ENCODE measurements around the gene HOXD11.

The HOXD11 gene

GRCh38 chr2:176085861-176086771 is 21.0 kb upstream of the HOXD11 start:
- Histone ChIP-seq H3K4me2 (ENCODE audit: low read length) (no peak overlapping the region), H3K36me3 (replicated peaks; ENCODE audit: low read depth, low read length) (no peaks in the 10 kb centered on the region), H3K9ac (ENCODE audit: low read length) (no peak overlapping the region), H3K27ac (ENCODE audit: low read length) (no peak overlapping the region), H3K4me3 (ENCODE audit: low read length) (no peak overlapping the region), H2AFZ (ENCODE audit: low read depth, low read length) (no peak overlapping the region), H3K4me1 (ENCODE audit: low read length) (no peaks in the 10 kb centered on the region), H3K79me2 (ENCODE audit: low read length) (no peaks in the 10 kb centered on the region), H3K9me3 (ENCODE audit: insufficient read depth, low read length) (no peaks in the 10 kb centered on the region), H3K27me3 (ENCODE audit: low read depth, low read length) (no peaks in the 10 kb centered on the region; the same call in 1 of the 2 replicates), H4K20me1 (ENCODE audit: insufficient read depth, low read length) (no peaks in the 10 kb centered on the region)
- TF ChIP-seq CTCF (IDR thresholded peaks at IDR 0.05; ENCODE audit: low read depth, low read length) (peak; percentile 52), EZH2phosphoT487 (IDR thresholded peaks at IDR 0.05; ENCODE audit: low read depth) (no peak)

DNA sequence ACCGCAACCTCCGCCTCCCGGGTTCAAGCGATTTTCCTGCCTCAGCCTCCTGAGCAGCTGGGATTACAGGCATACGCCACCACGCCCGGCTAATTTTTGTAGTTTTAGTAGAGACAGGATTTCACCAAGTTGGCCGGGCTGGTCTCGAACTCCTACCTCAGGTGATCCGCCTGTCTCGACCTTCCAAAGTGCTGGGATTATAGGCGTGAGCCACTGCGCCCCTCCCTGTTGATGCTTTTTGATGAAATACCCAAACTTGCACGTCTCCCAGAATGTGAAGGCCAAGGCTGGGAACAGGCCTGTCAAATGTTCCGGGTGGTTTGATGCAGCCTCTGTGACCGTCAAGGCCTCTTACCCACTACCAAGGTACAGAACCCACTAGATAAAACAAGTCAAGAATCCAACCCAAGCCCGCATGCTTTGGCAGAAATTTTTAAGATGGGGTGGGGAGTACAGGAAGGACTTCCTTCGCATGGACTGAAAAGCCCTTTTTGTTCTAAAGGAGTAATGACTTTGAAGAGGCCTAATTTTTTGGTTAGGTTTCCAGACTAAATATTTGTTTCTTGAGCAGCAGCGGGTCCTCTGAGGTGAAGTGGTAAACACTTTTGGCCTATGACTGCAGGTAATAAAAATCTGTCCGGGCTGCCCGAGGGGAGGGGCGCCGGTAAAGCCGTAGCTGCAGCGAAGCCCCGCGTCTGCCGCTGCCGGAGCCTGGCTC is 19.6 kb upstream of the HOXD11 start:
- H3K79me2 ChIP-seq (ENCODE audit: low read length) = no peaks in the 10 kb centered on the region
- H3K4me1 ChIP-seq (ENCODE audit: low read length) = no peaks in the 10 kb centered on the region
- H3K27me3 ChIP-seq (ENCODE audit: low read depth, low read length) = no peaks in the 10 kb centered on the region; the same call in 1 of the 2 replicates
- H3K4me3 ChIP-seq (ENCODE audit: low read length) = no peak overlapping the region
- no peak overlapping the region for H3K4me2 ChIP-seq (ENCODE audit: low read length)
- no peak overlapping the region for H2AFZ ChIP-seq (ENCODE audit: low read depth, low read length)
- H3K36me3 ChIP-seq (replicated peaks; ENCODE audit: low read depth, low read length) = no peaks in the 10 kb centered on the region
- H3K9me3 ChIP-seq (ENCODE audit: insufficient read depth, low read length) = no peaks in the 10 kb centered on the region
- no peak overlapping the region for H3K9ac ChIP-seq (ENCODE audit: low read length)
- no peak overlapping the region for H3K27ac ChIP-seq (ENCODE audit: low read length)
- no peaks in the 10 kb centered on the region for H4K20me1 ChIP-seq (ENCODE audit: insufficient read depth, low read length)
- TF ChIP-seq EZH2phosphoT487 (IDR thresholded peaks at IDR 0.05; ENCODE audit: low read depth) = no peak
- no peak for TF ChIP-seq CTCF (IDR thresholded peaks at IDR 0.05; ENCODE audit: low read depth, low read length)

GRCh38 chr2:176088048-176088936 is 18.8 kb upstream of the HOXD11 start:
- H3K27ac ChIP-seq (ENCODE audit: low read length) = no peak overlapping the region
- no peaks in the 10 kb centered on the region for H3K36me3 ChIP-seq (replicated peaks; ENCODE audit: low read depth, low read length)
- no peaks in the 10 kb centered on the region for H3K4me1 ChIP-seq (ENCODE audit: low read length)
- peak overlapping the region; percentile 51 for H3K4me2 ChIP-seq (ENCODE audit: low read length)
- H3K9me3 ChIP-seq (ENCODE audit: insufficient read depth, low read length) = no peaks in the 10 kb centered on the region
- H4K20me1 ChIP-seq (ENCODE audit: insufficient read depth, low read length) = no peaks in the 10 kb centered on the region
- peak overlapping the region; percentile 63; the same call in 1 of the 2 replicates for H3K4me3 ChIP-seq (ENCODE audit: low read length)
- no peak for TF ChIP-seq EZH2phosphoT487 (IDR thresholded peaks at IDR 0.05; ENCODE audit: low read depth)
- TF ChIP-seq CTCF (IDR thresholded peaks at IDR 0.05; ENCODE audit: low read depth, low read length) = peak; percentile 49
- no peak overlapping the region for H3K9ac ChIP-seq (ENCODE audit: low read length)
- no peaks in the 10 kb centered on the region; the same call in 1 of the 2 replicates for H3K27me3 ChIP-seq (ENCODE audit: low read depth, low read length)
- H2AFZ ChIP-seq (ENCODE audit: low read depth, low read length) = no peak overlapping the region; the same call in 1 of the 2 replicates
- H3K79me2 ChIP-seq (ENCODE audit: low read length) = no peaks in the 10 kb centered on the region
